ENCODE results near the gene RPL27. TPM values are rescaled to one million over a fixed set of nuclear protein-coding genes. Genes with fewer than 3 reads are reported as not detected.

The RPL27 gene
- total and polyA plus RNA-seq, 2 of the 13 experiments (the other 11 are each of a cell fraction or from before 2014, with no cell fraction given): 1,585 to 5,840 TPM

DNA sequence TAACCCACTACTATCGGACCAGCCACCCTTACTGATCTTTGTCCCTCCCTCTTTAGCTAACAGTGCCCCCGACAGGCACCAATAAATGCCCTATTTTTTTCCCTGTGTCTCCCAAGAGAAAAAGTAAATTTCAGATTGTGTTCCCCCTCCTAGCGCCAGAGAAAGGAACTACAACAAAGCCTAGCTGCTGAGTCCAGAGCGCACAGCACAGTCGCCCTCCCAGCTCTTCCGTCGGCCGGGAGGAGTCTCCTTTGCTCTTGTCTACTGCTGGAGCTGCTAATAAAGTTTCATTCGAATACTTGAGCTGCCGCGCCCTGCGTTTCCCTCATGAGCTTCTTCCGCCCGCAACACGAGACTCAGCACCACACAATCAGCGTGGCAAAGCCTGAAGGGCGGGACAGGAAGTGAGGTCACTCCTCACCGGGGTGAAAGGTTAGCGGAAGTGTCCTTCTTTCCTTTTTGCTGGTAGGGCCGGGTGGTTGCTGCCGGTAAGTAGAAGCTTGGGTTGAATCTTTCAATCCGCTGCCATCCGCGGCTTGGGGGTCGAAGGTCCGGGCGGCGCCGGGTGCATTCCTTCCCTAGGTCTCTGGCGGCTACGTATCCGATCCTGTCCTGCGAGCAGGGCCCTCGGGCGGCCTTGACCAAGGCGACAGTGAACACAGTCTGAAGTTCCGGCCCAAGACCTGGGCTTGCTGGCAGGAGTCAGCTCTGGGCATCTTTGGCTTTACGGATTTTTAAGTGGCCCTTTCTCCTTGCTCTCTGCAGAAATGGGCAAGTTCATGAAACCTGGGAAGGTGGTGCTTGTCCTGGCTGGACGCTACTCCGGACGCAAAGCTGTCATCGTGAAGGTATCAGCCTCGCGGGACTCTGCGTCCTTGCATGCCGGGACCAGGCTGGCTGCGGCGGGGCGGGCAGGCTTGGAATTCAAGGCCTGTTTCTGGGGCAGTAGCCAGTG is at the start of gene RPL27 (continued):
- TF ChIP-seq ZNF547 (CRISPR knock-in tag; IDR thresholded peaks at IDR 0.05) (peak; percentile 94), ZNF891 (CRISPR knock-in tag; IDR thresholded peaks at IDR 0.05) (peak; percentile 99), ZNF296 (CRISPR knock-in tag; conservative IDR thresholded peaks at IDR 0.05) (no peak; the same call in 1 of the 2 replicates), MATR3 (CRISPR knock-in tag; IDR thresholded peaks at IDR 0.05) (no peak), RARA (CRISPR knock-in tag; IDR thresholded peaks at IDR 0.05) (peak; percentile 70), HHEX (CRISPR knock-in tag; IDR thresholded peaks at IDR 0.05) (peak; percentile 92), WIZ (CRISPR knock-in tag; IDR thresholded peaks at IDR 0.05) (peak; percentile 86; the same call in 1 of the 2 replicates), ZNF274 (CRISPR knock-in tag; IDR thresholded peaks at IDR 0.05) (peak; percentile 77), ZNF768 (CRISPR knock-in tag; IDR thresholded peaks at IDR 0.05) (peak; percentile 70), FOXP1 (IDR thresholded peaks at IDR 0.05) (peak; percentile 91), FOXP1 (CRISPR knock-in tag; IDR thresholded peaks at IDR 0.05) (peak; percentile 83), EEA1 (CRISPR knock-in tag; IDR thresholded peaks at IDR 0.05; ENCODE audit: borderline replicate concordance) (peak; percentile 69; the same call in 1 of the 2 replicates), ZNF562 (CRISPR knock-in tag; IDR thresholded peaks at IDR 0.05; ENCODE audit: borderline replicate concordance) (no peak), ZNF782 (CRISPR knock-in tag; IDR thresholded peaks at IDR 0.05; ENCODE audit: borderline replicate concordance) (peak; percentile 97; the same call in 1 of the 2 replicates), ZNF670 (CRISPR knock-in tag; IDR thresholded peaks at IDR 0.05; ENCODE audit: borderline replicate concordance) (peak; percentile 99), RXRB (CRISPR knock-in tag; IDR thresholded peaks at IDR 0.05; ENCODE audit: borderline replicate concordance) (peak; percentile 97), MYNN (CRISPR knock-in tag; IDR thresholded peaks at IDR 0.05; ENCODE audit: low read depth) (no peak), ZNF850 (CRISPR knock-in tag; conservative IDR thresholded peaks at IDR 0.05) (no peak), SATB2 (CRISPR knock-in tag; IDR thresholded peaks at IDR 0.05) (peak; percentile 8; the same call in 1 of the 2 replicates), ARNT2 (CRISPR knock-in tag; IDR thresholded peaks at IDR 0.05; ENCODE audit: low read depth) (peak; percentile 94; the same call in 1 of the 2 replicates), ZNF569 (CRISPR knock-in tag; IDR thresholded peaks at IDR 0.05; ENCODE audit: borderline replicate concordance) (no peak; the same call in 1 of the 2 replicates), SUZ12 (IDR thresholded peaks at IDR 0.05; ENCODE audit: low read depth, low read length) (no peak), JUNB (CRISPR knock-in tag; IDR thresholded peaks at IDR 0.05; ENCODE audit: borderline replicate concordance) (no peak), SKI (IDR thresholded peaks at IDR 0.05; ENCODE audit: partially characterized antibody) (peak; percentile 91), MIER2 (CRISPR knock-in tag; IDR thresholded peaks at IDR 0.05) (peak; percentile 89)
- TF ChIP-seq, protein P1, sequence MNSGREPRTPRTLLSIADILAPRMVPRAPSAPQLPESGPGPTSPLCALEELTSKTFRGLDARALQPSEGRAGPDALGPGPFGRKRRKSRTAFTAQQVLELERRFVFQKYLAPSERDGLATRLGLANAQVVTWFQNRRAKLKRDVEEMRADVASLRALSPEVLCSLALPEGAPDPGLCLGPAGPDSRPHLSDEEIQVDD (CRISPR knock-in tag; IDR thresholded peaks at IDR 0.05; ENCODE audit: borderline replicate concordance): peak; percentile 50; the same call in 1 of the 2 replicates
- TF ChIP-seq, protein P2, sequence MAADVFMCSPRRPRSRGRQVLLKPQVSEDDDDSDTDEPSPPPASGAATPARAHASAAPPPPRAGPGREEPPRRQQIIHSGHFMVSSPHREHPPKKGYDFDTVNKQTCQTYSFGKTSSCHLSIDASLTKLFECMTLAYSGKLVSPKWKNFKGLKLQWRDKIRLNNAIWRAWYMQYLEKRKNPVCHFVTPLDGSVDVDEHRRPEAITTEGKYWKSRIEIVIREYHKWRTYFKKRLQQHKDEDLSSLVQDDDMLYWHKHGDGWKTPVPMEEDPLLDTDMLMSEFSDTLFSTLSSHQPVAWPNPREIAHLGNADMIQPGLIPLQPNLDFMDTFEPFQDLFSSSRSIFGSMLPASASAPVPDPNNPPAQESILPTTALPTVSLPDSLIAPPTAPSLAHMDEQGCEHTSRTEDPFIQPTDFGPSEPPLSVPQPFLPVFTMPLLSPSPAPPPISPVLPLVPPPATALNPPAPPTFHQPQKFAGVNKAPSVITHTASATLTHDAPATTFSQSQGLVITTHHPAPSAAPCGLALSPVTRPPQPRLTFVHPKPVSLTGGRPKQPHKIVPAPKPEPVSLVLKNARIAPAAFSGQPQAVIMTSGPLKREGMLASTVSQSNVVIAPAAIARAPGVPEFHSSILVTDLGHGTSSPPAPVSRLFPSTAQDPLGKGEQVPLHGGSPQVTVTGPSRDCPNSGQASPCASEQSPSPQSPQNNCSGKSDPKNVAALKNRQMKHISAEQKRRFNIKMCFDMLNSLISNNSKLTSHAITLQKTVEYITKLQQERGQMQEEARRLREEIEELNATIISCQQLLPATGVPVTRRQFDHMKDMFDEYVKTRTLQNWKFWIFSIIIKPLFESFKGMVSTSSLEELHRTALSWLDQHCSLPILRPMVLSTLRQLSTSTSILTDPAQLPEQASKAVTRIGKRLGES (CRISPR knock-in tag; IDR thresholded peaks at IDR 0.05; ENCODE audit: borderline replicate concordance): no peak
- TF ChIP-seq, protein P3, sequence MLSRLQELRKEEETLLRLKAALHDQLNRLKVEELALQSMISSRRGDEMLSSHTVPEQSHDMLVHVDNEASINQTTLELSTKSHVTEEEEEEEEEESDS (CRISPR knock-in tag; IDR thresholded peaks at IDR 0.05; ENCODE audit: borderline replicate concordance): peak; percentile 90; the same call in 1 of the 2 replicates

All from HepG2 (cell line).